OCI-LY7 (cell line): ENCODE measurements around the gene TUBB1. TPM values are rescaled to one million over a fixed set of nuclear protein-coding genes. Genes with fewer than 3 reads are reported as not detected.

Experiments used
- BruUV-seq: library from RNA; stranded (reverse); fragments of 400-500 nt; replicated peaks from 2 replicates; lab custom pipeline; 2021; lab: Mats Ljungman, UMichigan
- CTCF ChIA-PET: fragments of 300-600 bp; sonication (Branson Sonifier 250); formaldehyde crosslinking; loops from one replicate; lab custom pipeline; 2022; ENCODE audit warnings: antibody characterized with exemption; ENCODE audit not compliant: unreplicated experiment; lab: Charles Lee
- POLR2A ChIA-PET: fragments of 300-600 bp; sonication (Branson Sonifier 250); formaldehyde crosslinking; loops from one replicate; lab custom pipeline; 2022; ENCODE audit warnings: antibody characterized with exemption; lab: Charles Lee
- DNase-seq: peaks from one replicate; pipeline ENCODE4 v3.0.0-alpha.2; 2015; ENCODE audit warnings: low spot score
- H2AFZ ChIP-seq: fragments of 200-600 bp; sonication (generic), shearing (Covaris generic); 2 replicates; pipeline ENCODE4 v1.6.1; 2014; ENCODE audit warnings: mild to moderate bottlenecking, antibody characterized with exemption, low read length, moderate library complexity
- H3K27ac ChIP-seq: fragments of 200-600 bp; sonication (generic); 2 replicates; pipeline ENCODE4 v1.5.1; 2014; ENCODE audit warnings: mixed run types, low read depth, mild to moderate bottlenecking, moderate library complexity, low read length, inconsistent platforms; ENCODE audit not compliant: poor library complexity, severe bottlenecking
- H3K36me3 ChIP-seq: fragments of 200-600 bp; sonication (generic); 2 replicates; pipeline ENCODE4 v1.6.1; 2014; ENCODE audit warnings: mild to moderate bottlenecking, antibody characterized with exemption, low read length, moderate library complexity, mixed read lengths; ENCODE audit not compliant: insufficient read depth
- H3K4me1 ChIP-seq: fragments of 200-600 bp; sonication (generic); 2 replicates; pipeline ENCODE4 v1.5.1; 2014; ENCODE audit warnings: mild to moderate bottlenecking, low read length; ENCODE audit not compliant: insufficient read depth, poor library complexity, severe bottlenecking
- H3K4me2 ChIP-seq: fragments of 200-600 bp; sonication (generic); 2 replicates; pipeline ENCODE4 v1.6.1; 2014; ENCODE audit warnings: mild to moderate bottlenecking, low read length
- H3K4me3 ChIP-seq: fragments of 200-600 bp; sonication (generic); 2 replicates; pipeline ENCODE4 v1.5.1; 2014; ENCODE audit warnings: mild to moderate bottlenecking, low read depth, low read length; ENCODE audit not compliant: poor library complexity, severe bottlenecking
- H3K79me2 ChIP-seq: fragments of 200-600 bp; sonication (generic); 2 replicates; pipeline ENCODE4 v1.6.1; 2016; ENCODE audit warnings: low read depth, mild to moderate bottlenecking, low read length, moderate library complexity, mixed read lengths; ENCODE audit not compliant: insufficient read depth
- H3K9me2 ChIP-seq: fragments of 200-600 bp; sonication (generic); 2 replicates; pipeline ENCODE4 v1.6.1; 2016; ENCODE audit warnings: mild to moderate bottlenecking, low read length, mixed read lengths; ENCODE audit not compliant: insufficient read depth
- H3K9me3 ChIP-seq: fragments of 200-600 bp; sonication (generic); 2 replicates; pipeline ENCODE4 v1.6.1; 2014; ENCODE audit warnings: mild to moderate bottlenecking, mixed run types, low read length, mixed read lengths
- H4K20me1 ChIP-seq: fragments of 200-600 bp; sonication (generic); 2 replicates; pipeline ENCODE4 v1.6.1; 2014; ENCODE audit warnings: mild to moderate bottlenecking, antibody characterized with exemption, low read length, moderate library complexity, mixed read lengths; ENCODE audit not compliant: insufficient read depth
- EZH2phosphoT487 ChIP-seq: fragments of 200-600 bp; sonication (generic); IDR thresholded peaks from 2 replicates; pipeline ENCODE4 v1.6.1; 2018; ENCODE audit warnings: low read depth, borderline replicate concordance, mild to moderate bottlenecking, mixed run types, antibody characterized with exemption, low read length, moderate library complexity, mixed read lengths
- intact Hi-C: fragments of 100-400 bp; cut with micrococcal nuclease; formaldehyde crosslinking; loops from one replicate; pipeline ENCODE4 v1.10.0; 2022; ENCODE audit not compliant: unreplicated experiment
- total RNA-seq, 2 experiments: library from RNA; depleted of rRNA in 1 of 2; stranded (reverse); fragments of >200 nt in 1 of 2; shearing (Covaris generic) in 1 of 2; gene quantifications; 2 replicates each; pipeline ENCODE4 v1.2.3, GENCODE V29; 2014 to 2022
- TF ChIP-seq, protein P1 (sequence below): fragments of 200-600 bp; sonication (generic); conservative IDR thresholded peaks from 2 replicates; pipeline ENCODE4 v1.5.1; 2014; ENCODE audit warnings: mild to moderate bottlenecking, antibody characterized with exemption, low read length, moderate library complexity, mixed read lengths

The TUBB1 gene
- total RNA-seq, 2 experiments from 2014 or later: 0.11 TPM; not detected in 1

DNA sequence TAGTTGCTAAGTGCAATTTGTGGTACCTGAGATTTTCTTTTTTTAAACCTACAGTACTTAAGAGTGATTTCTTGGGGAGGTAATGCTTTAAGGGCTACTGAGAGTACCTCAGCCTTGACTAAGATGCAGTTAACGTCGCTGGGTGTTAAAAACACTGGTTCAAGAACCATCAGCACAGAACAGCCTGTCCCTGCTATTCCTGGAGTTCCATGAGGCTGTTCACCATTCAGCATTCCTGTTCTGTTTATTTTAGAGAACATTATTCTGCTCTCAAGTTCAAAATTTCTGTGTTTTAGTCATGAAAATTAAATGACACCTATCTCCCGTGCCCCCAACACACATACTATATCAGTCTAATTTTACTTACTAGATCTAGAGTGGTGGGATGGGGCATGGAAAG is 25.1 kb downstream of the TUBB1 start:
- H3K27ac ChIP-seq: peak overlapping the region; percentile 77

GRCh38 chr20:59044796-59045195 is 25.6 kb downstream of the TUBB1 start:
- H3K9me3 ChIP-seq: no peaks in the 10 kb centered on the region
- ChIA-PET CTCF (no interaction called here), POLR2A (interaction anchor here (4.1 kb wide), 1 partner anchor 12 kb away, joined by 32 read pairs; the partner anchor contains the start of gene ATP5F1E)
- H3K36me3 ChIP-seq: peaks cover 16% of the 10 kb centered on the region
- no peaks in the 10 kb centered on the region for H3K9me2 ChIP-seq
- no peak for DNase-seq
- H3K4me2 ChIP-seq: peak overlapping the region; percentile 98
- no TSS peak for BruUV-seq
- H3K27ac ChIP-seq: peak overlapping the region; percentile 77
- H2AFZ ChIP-seq: peak overlapping the region; percentile 89; the same call in 1 of the 2 replicates
- intact Hi-C loops: loop anchor here (5.0 to 10.0 kb wide), 3 partner anchors 62 to 390 kb away; partner anchors contain the start of genes NELFCD and STX16
- peak overlapping the region; percentile 86 for H3K4me3 ChIP-seq
- H4K20me1 ChIP-seq: peaks cover 16% of the 10 kb centered on the region; the same call in 1 of the 2 replicates
- H3K4me1 ChIP-seq: peaks cover 42% of the 10 kb centered on the region
- peaks cover 28% of the 10 kb centered on the region for H3K79me2 ChIP-seq
- TF ChIP-seq, protein P1, sequence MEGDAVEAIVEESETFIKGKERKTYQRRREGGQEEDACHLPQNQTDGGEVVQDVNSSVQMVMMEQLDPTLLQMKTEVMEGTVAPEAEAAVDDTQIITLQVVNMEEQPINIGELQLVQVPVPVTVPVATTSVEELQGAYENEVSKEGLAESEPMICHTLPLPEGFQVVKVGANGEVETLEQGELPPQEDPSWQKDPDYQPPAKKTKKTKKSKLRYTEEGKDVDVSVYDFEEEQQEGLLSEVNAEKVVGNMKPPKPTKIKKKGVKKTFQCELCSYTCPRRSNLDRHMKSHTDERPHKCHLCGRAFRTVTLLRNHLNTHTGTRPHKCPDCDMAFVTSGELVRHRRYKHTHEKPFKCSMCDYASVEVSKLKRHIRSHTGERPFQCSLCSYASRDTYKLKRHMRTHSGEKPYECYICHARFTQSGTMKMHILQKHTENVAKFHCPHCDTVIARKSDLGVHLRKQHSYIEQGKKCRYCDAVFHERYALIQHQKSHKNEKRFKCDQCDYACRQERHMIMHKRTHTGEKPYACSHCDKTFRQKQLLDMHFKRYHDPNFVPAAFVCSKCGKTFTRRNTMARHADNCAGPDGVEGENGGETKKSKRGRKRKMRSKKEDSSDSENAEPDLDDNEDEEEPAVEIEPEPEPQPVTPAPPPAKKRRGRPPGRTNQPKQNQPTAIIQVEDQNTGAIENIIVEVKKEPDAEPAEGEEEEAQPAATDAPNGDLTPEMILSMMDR: no peak
- no peak for TF ChIP-seq EZH2phosphoT487

More for the DNA sequence above, 25.1 kb downstream of the TUBB1 start:
- Histone ChIP-seq H3K4me1 (peaks cover 47% of the 10 kb centered on the region), H3K9me3 (no peaks in the 10 kb centered on the region), H4K20me1 (peaks cover 20% of the 10 kb centered on the region; the same call in 1 of the 2 replicates), H3K79me2 (peaks cover 33% of the 10 kb centered on the region), H3K4me2 (peak overlapping the region; percentile 98), H3K9me2 (no peaks in the 10 kb centered on the region), H3K4me3 (peak overlapping the region; percentile 86), H2AFZ (peak overlapping the region; percentile 89), H3K36me3 (peaks cover 21% of the 10 kb centered on the region)
- BruUV-seq: no TSS peak
- ChIA-PET CTCF (no interaction called here), POLR2A (interaction anchor here (1.2 to 4.1 kb wide), 7 partner anchors 11 to 153 kb away, joined by 4 to 32 read pairs (median 5); partner anchors contain the start of gene ATP5F1E)
- intact Hi-C loops: loop anchor here (5.0 to 10.0 kb wide), 3 partner anchors 62 to 389 kb away; partner anchors contain the start of genes NELFCD and STX16
- peak; percentile 43 for DNase-seq
- TF ChIP-seq EZH2phosphoT487: no peak
- TF ChIP-seq, protein P1: no peak

GRCh38 chr20:59046862-59047261 is 27.6 kb downstream of the TUBB1 start:
- intact Hi-C loops: loop anchor here (10.0 kb wide), 1 partner anchor 392 kb away; the partner anchor contains the start of gene STX16
- no peak for DNase-seq
- Histone ChIP-seq H3K9me2 (no peaks in the 10 kb centered on the region), H3K27ac (no peak overlapping the region), H4K20me1 (no peaks in the 10 kb centered on the region), H3K79me2 (peaks cover 8% of the 10 kb centered on the region), H3K4me2 (no peak overlapping the region), H3K4me3 (no peak overlapping the region), H3K36me3 (no peaks in the 10 kb centered on the region), H3K4me1 (peaks cover 21% of the 10 kb centered on the region), H2AFZ (no peak overlapping the region), H3K9me3 (no peaks in the 10 kb centered on the region)
- TF ChIP-seq, protein P1: no peak
- TF ChIP-seq EZH2phosphoT487: no peak
- CTCF ChIA-PET: no interaction called here
- POLR2A ChIA-PET: interaction anchor here (0.6 kb wide), 1 partner anchor 356 kb away, joined by 4 read pairs; no protein-coding TSS in a partner anchor
- BruUV-seq: no TSS peak
